K562 (cell line): ENCODE measurements around the gene LRRC39.

Experiments used
- ZZZ3 ChIP-seq: fragments of 450-650 bp; IDR thresholded peaks from 2 replicates; pipeline ENCODE4 v1.6.1; 2016; ENCODE audit warnings: antibody characterized with exemption, mild to moderate bottlenecking, moderate library complexity
- TF ChIP-seq, protein P1 (sequence below), 3 experiments: IDR thresholded peaks in 2 of 3; conservative IDR thresholded peaks in 1 of 3; 2 replicates each; pipeline ENCODE4 v1.5.1; 2011 to 2012; ENCODE audit warnings: low read length in 3 of 3, mild to moderate bottlenecking in 3 of 3, control low read depth in 2 of 3, improper control_type of control experiment in 1 of 3, inconsistent platforms in 1 of 3, low read depth in 1 of 3, mixed read lengths in 1 of 3, moderate library complexity in 1 of 3; ENCODE audit not compliant: insufficient read depth in 2 of 3
- TF ChIP-seq, protein P2 (sequence below), 3 experiments: fragments of 200-800 bp in 1 of 3; fragments of 250-450 bp in 1 of 3; fragments of 450-650 bp in 1 of 3; sonication (Bioruptor Pico) in 1 of 3; sonication (Bioruptor generic) in 1 of 3; formaldehyde crosslinking in 1 of 3; IDR thresholded peaks; 2 replicates each; pipeline versions ENCODE4 v1.6.1 to v1.8.0; 2016 to 2022; ENCODE audit warnings: mild to moderate bottlenecking in 2 of 3, missing genetic modification characterization in 2 of 3, missing compliant biosample characterization in 1 of 3, moderate library complexity in 1 of 3

DNA sequence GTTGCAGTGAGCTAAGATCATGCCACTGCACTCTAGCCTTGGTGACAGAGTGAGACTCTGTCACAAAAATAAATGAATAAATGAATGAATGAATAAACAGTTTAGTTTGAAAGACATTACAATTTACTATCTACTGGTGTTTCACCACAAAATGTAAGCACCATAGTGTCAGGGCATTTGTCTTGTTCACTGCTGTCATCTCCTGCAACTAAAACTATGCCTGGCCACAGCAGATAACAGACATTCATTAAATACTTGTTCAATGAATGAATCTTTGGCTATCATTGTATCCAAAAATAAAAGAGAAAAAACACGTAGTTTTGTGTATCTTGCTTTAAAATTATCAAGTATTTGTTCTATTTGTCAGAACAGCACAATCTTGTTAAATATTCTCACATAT, 77.9 kb downstream of the LRRC39 start:
- TF ChIP-seq, protein P1, sequence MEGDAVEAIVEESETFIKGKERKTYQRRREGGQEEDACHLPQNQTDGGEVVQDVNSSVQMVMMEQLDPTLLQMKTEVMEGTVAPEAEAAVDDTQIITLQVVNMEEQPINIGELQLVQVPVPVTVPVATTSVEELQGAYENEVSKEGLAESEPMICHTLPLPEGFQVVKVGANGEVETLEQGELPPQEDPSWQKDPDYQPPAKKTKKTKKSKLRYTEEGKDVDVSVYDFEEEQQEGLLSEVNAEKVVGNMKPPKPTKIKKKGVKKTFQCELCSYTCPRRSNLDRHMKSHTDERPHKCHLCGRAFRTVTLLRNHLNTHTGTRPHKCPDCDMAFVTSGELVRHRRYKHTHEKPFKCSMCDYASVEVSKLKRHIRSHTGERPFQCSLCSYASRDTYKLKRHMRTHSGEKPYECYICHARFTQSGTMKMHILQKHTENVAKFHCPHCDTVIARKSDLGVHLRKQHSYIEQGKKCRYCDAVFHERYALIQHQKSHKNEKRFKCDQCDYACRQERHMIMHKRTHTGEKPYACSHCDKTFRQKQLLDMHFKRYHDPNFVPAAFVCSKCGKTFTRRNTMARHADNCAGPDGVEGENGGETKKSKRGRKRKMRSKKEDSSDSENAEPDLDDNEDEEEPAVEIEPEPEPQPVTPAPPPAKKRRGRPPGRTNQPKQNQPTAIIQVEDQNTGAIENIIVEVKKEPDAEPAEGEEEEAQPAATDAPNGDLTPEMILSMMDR (IDR thresholded peaks at IDR 0.05 in 2 of 3, conservative IDR thresholded peaks at IDR 0.05 in 1 of 3; ENCODE audit: insufficient read depth in 2 of 3, low read depth in 1 of 3, low read length in 3 of 3): no peak
- TF ChIP-seq, protein P2, sequence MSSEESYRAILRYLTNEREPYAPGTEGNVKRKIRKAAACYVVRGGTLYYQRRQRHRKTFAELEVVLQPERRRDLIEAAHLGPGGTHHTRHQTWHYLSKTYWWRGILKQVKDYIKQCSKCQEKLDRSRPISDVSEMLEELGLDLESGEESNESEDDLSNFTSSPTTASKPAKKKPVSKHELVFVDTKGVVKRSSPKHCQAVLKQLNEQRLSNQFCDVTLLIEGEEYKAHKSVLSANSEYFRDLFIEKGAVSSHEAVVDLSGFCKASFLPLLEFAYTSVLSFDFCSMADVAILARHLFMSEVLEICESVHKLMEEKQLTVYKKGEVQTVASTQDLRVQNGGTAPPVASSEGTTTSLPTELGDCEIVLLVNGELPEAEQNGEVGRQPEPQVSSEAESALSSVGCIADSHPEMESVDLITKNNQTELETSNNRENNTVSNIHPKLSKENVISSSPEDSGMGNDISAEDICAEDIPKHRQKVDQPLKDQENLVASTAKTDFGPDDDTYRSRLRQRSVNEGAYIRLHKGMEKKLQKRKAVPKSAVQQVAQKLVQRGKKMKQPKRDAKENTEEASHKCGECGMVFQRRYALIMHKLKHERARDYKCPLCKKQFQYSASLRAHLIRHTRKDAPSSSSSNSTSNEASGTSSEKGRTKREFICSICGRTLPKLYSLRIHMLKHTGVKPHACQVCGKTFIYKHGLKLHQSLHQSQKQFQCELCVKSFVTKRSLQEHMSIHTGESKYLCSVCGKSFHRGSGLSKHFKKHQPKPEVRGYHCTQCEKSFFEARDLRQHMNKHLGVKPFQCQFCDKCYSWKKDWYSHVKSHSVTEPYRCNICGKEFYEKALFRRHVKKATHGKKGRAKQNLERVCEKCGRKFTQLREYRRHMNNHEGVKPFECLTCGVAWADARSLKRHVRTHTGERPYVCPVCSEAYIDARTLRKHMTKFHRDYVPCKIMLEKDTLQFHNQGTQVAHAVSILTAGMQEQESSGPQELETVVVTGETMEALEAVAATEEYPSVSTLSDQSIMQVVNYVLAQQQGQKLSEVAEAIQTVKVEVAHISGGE (CRISPR knock-in tag; IDR thresholded peaks at IDR 0.05): no peak
- no peak for TF ChIP-seq ZZZ3
